B cell (primary cell): ENCODE measurements around the gene NR1H3. TPM values are rescaled to one million over a fixed set of nuclear protein-coding genes. Genes with fewer than 3 reads are reported as not detected.

Experiments used
- ATAC-seq: fragments of 200-7000 bp; cut with Tn5 transposase; one replicate; pipeline ENCODE4 v1.10.0; 2021; ENCODE audit warnings: low read depth, mild to moderate bottlenecking, moderate number of reproducible peaks, moderate library complexity
- CTCF ChIA-PET: fragments of 350-600 bp; sonication (Branson Sonifier 250); formaldehyde crosslinking; loops from one replicate; lab custom pipeline; 2021; ENCODE audit warnings: antibody characterized with exemption, inconsistent platforms; lab: Charles Lee
- POLR2A ChIA-PET: fragments of 350-600 bp; sonication (Branson Sonifier 250); formaldehyde crosslinking; loops from one replicate; lab custom pipeline; 2021; ENCODE audit warnings: antibody characterized with exemption; lab: Charles Lee
- DNase-seq: peaks from one replicate; pipeline ENCODE4 v3.0.0; 2013
- H2AFZ ChIP-seq: 2 replicates; pipeline ENCODE4 v1.6.1; 2012; ENCODE audit warnings: mild to moderate bottlenecking, low read depth, low read length; ENCODE audit not compliant: insufficient read depth, poor library complexity, severe bottlenecking
- H3K27ac ChIP-seq, 2 donors: 1 replicate in 1 of 2; 2 replicates in 1 of 2; pipeline ENCODE4 v1.5.1; 2012 to 2013; ENCODE audit warnings: low read length in 2 of 2, mild to moderate bottlenecking in 2 of 2, moderate library complexity in 1 of 2
- H3K27me3 ChIP-seq, 4 experiments: fragments of 200-600 bp in 1 of 4; sonication (generic) in 1 of 4; replicated peaks in 1 of 4; 1 replicate in 2 of 4; 2 replicates in 2 of 4; pipeline versions ENCODE4 v1.6.1 to v1.7.0; 2013 to 2016; ENCODE audit warnings: low read length in 3 of 4, mild to moderate bottlenecking in 2 of 4, mixed read lengths in 1 of 4, moderate library complexity in 1 of 4; ENCODE audit not compliant: insufficient read depth in 4 of 4, control insufficient read depth in 3 of 4; ENCODE audit errors: control extremely low read depth in 1 of 4
- H3K36me3 ChIP-seq, 2 experiments: replicated peaks in 1 of 2; 1 replicate in 1 of 2; 2 replicates in 1 of 2; pipeline versions ENCODE4 v1.6.1 to v1.7.1; 2013; ENCODE audit warnings: low read length in 1 of 2; ENCODE audit not compliant: insufficient read depth in 2 of 2, control insufficient read depth in 1 of 2; ENCODE audit errors: control extremely low read depth in 1 of 2, extremely low read depth in 1 of 2
- H3K4me1 ChIP-seq, 2 donors: fragments of 200-600 bp in 1 of 2; sonication (generic) in 1 of 2; 1 replicate in 1 of 2; 2 replicates in 1 of 2; pipeline versions ENCODE4 v1.5.1 to v1.6.1; 2013 to 2017; ENCODE audit warnings: low read length in 2 of 2; ENCODE audit not compliant: control insufficient read depth in 2 of 2, insufficient read depth in 2 of 2
- H3K4me2 ChIP-seq: replicated peaks from 2 replicates; pipeline ENCODE3; 2012; ENCODE audit warnings: mild to moderate bottlenecking, low read depth, low read length; ENCODE audit not compliant: poor library complexity, severe bottlenecking
- H3K4me3 ChIP-seq, 5 experiments: fragments of 200-600 bp in 1 of 5; sonication (generic) in 1 of 5; 1 replicate in 3 of 5; 2 replicates in 2 of 5; pipeline versions ENCODE4 v1.5.1 to v1.7.0; 2011 to 2016; ENCODE audit warnings: low read length in 4 of 5, mild to moderate bottlenecking in 4 of 5, low read depth in 2 of 5, control low read depth in 1 of 5, moderate library complexity in 1 of 5; ENCODE audit not compliant: insufficient read depth in 1 of 5; ENCODE audit errors: control extremely low read depth in 1 of 5, extremely low read depth in 1 of 5
- H3K79me2 ChIP-seq: fragments of 200-600 bp; sonication (generic); one replicate; pipeline ENCODE4 v1.6.0; 2016; ENCODE audit warnings: low read length; ENCODE audit not compliant: control insufficient read depth, insufficient read depth
- H3K9ac ChIP-seq: fragments of 200-600 bp; sonication (generic); 2 replicates; pipeline ENCODE4 v1.6.1; 2017; ENCODE audit warnings: mild to moderate bottlenecking, low read length, moderate library complexity
- H3K9me3 ChIP-seq, 3 donors: one replicate each; pipeline versions ENCODE4 v1.6.1 to v1.7.1; 2013; ENCODE audit warnings: low read length in 2 of 3; ENCODE audit not compliant: control insufficient read depth in 2 of 3, insufficient read depth in 1 of 3; ENCODE audit errors: control extremely low read depth in 1 of 3
- H4K20me1 ChIP-seq: 2 replicates; pipeline ENCODE4 v1.6.0; 2012; ENCODE audit warnings: mild to moderate bottlenecking, low read length; ENCODE audit not compliant: insufficient read depth, control insufficient read depth, poor library complexity, severe bottlenecking
- H3K27ac Mint-ChIP-seq: one replicate; pipeline ENCODE4 v1.8.0; 2021; ENCODE audit warnings: mixed read lengths
- H3K27me3 Mint-ChIP-seq: one replicate; pipeline ENCODE4 v1.8.0; 2021; ENCODE audit warnings: mixed read lengths
- H3K4me1 Mint-ChIP-seq: one replicate; pipeline ENCODE4 v1.8.0; 2021; ENCODE audit warnings: mixed read lengths
- H3K4me3 Mint-ChIP-seq: one replicate; pipeline ENCODE4 v1.8.0; 2021; ENCODE audit warnings: mixed read lengths
- H3K9me3 Mint-ChIP-seq: one replicate; pipeline ENCODE4 v1.8.0; 2022; ENCODE audit warnings: mixed read lengths; ENCODE audit not compliant: insufficient read depth
- CTCF ChIP-seq: fragments of 200-600 bp; IDR thresholded peaks from one replicate; pipeline ENCODE4 v1.8.0; 2022; ENCODE audit warnings: antibody characterized with exemption, mild to moderate bottlenecking
- EZH2 ChIP-seq: IDR thresholded peaks from 2 replicates; pipeline ENCODE4 v1.6.1; 2012; ENCODE audit warnings: borderline replicate concordance, low read depth, mild to moderate bottlenecking, moderate library complexity, low read length; ENCODE audit not compliant: insufficient read depth, poor library complexity, severe bottlenecking
- WGBS: methylation state at CpG from one replicate; pipeline ENCODE4 v1.1.5; 2013; ENCODE audit warnings: missing lambda C conversion rate; ENCODE audit not compliant: insufficient coverage; 5-methylcytosine and 5-hydroxymethylcytosine counted together
- intact Hi-C: fragments of 100-400 bp; cut with micrococcal nuclease; formaldehyde crosslinking; loops from one replicate; pipeline ENCODE4 v1.10.0; 2022
- polyA plus RNA-seq: library from polyadenylated mRNA; depleted of rRNA; stranded (reverse); fragments of >200 nt; gene quantifications from 2 replicates; pipeline ENCODE4 v1.2.3, GENCODE V29; 2012
- total RNA-seq, 2 donors: library from RNA; stranded (reverse); fragments of 120-200 nt in 1 of 2; gene quantifications; 1 replicate in 1 of 2; 2 replicates in 1 of 2; pipeline versions ENCODE4 v1.2.3 to v1.2.4, GENCODE V29; 2013 to 2022

The NR1H3 gene
- total and polyA plus RNA-seq, 2 donors (not counting 1 experiment from before 2014, with no cell fraction given): 8.4 to 9.6 TPM

DNA sequence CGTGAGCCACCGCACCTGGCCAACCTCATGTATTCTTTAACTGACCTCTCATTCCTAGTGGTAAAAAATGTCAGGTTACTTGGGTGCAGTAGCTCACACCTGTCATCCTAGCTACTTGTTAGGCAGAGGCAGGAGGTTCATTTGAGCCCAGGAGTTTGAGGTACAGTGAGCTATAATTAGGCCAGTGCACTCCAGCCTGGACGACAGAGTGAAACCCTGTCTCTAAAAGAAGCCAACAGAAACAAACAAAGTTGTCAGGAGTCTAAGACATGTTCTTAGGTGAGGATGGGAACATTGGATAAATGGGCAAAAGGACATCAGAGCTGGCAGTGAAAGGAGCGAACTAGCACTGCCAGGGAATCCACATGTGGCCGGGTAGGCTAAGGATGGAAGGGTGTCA, 30.3 kb downstream of the NR1H3 start:
- intact Hi-C loops: no loop called here
- H3K36me3 ChIP-seq: peaks cover 3 to 86% of the 10 kb centered on the region in 2 experiments
- H3K27me3 Mint-ChIP-seq: no peaks in the 10 kb centered on the region
- H3K9me3 ChIP-seq: no peaks in the 10 kb centered on the region
- H3K9ac ChIP-seq: no peak overlapping the region
- H3K27ac Mint-ChIP-seq: no peak overlapping the region
- no peak overlapping the region for H3K4me2 ChIP-seq
- no peak overlapping the region for H3K4me3 Mint-ChIP-seq
- 100% methylated on average over 2 of the region's 5 CpGs for WGBS
- H3K27ac ChIP-seq: no peak overlapping the region
- no peaks in the 10 kb centered on the region for H4K20me1 ChIP-seq
- no peak for ATAC-seq
- no peak for DNase-seq
- H3K9me3 Mint-ChIP-seq: no peaks in the 10 kb centered on the region
- no peaks in the 10 kb centered on the region for H3K4me1 Mint-ChIP-seq
- no peaks in the 10 kb centered on the region for H3K4me1 ChIP-seq
- TF ChIP-seq CTCF (no peak), EZH2 (no peak)
- no peak overlapping the region for H2AFZ ChIP-seq
- no peaks in the 10 kb centered on the region for H3K27me3 ChIP-seq
- peaks cover 10% of the 10 kb centered on the region for H3K79me2 ChIP-seq
- no peak overlapping the region for H3K4me3 ChIP-seq
- CTCF ChIA-PET: interaction anchor here (1.0 kb wide), 1 partner anchor 124 kb away, joined by 4 read pairs; no protein-coding TSS in a partner anchor
- POLR2A ChIA-PET: no interaction called here

- Mint-ChIP-seq H3K27ac (no peak overlapping the region), H3K4me3 (no peak overlapping the region)
- CTCF ChIA-PET: no interaction called here
These were observed 32.1 kb downstream of the NR1H3 start for GRCh38 chr11:47289856-47290255.

More at GRCh38 chr11:47289856-47290255, 32.1 kb downstream of the NR1H3 start:
- Histone ChIP-seq H2AFZ (no peak overlapping the region), H4K20me1 (no peaks in the 10 kb centered on the region), H3K9me3 (no peaks in the 10 kb centered on the region), H3K4me2 (no peak overlapping the region), H3K27ac (no peak overlapping the region), H3K4me1 (no peaks in the 10 kb centered on the region), H3K4me3 (no peak overlapping the region), H3K36me3 (peaks cover 5 to 82% of the 10 kb centered on the region in 2 experiments), H3K79me2 (peaks cover 6% of the 10 kb centered on the region), H3K27me3 (no peaks in the 10 kb centered on the region), H3K9ac (no peak overlapping the region)
- WGBS: over 99% methylated on average over 12 of the region's 15 CpGs
- POLR2A ChIA-PET: no interaction called here
- DNase-seq (no peak), ATAC-seq (no peak)
- no peak for TF ChIP-seq EZH2
- TF ChIP-seq CTCF: no peak
- H3K27me3 Mint-ChIP-seq: no peaks in the 10 kb centered on the region
- H3K9me3 Mint-ChIP-seq: no peaks in the 10 kb centered on the region
- intact Hi-C loops: no loop called here
- H3K4me1 Mint-ChIP-seq: no peaks in the 10 kb centered on the region
